ENCODE data around the gene OLR1. TPM values are rescaled to one million over a fixed set of nuclear protein-coding genes. Genes with fewer than 3 reads are reported as not detected.

Gene OLR1
- total and polyA plus RNA-seq, 2 donors: 0.52 to 1.1 TPM

DNA sequence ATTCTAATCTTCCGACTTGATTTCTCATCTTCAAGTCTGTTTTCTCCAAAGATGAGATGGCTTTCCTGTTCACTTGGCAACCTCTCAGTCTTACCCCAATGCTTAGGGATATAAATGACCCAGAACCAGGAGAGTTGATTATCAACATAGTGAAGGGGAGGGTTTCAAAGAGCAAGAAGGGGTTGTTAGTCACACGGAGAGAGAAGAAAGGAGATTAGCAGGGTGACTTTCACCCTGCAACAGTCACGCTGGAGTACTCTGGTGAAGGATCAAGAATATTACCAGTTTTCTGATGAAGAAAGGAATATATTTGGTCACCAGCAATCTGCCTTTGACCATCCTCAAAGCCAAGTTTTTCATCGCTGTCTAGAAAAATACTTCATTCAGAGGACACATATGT lies 6.9 kb upstream of the OLR1 start, which contains the start of gene TMEM52B:
TMEM52B (plus strand) TSS at position 212 of the 400 bp plus-strand sequence. CDS start 543 bp downstream, outside the sequence.
- Histone ChIP-seq H3K9me3 (ENCODE audit: control insufficient read depth in 2 of 2, insufficient read depth in 1 of 2, low read length in 1 of 2) (no peaks in the 10 kb centered on the region), H3K27me3 (ENCODE audit: control insufficient read depth in 2 of 2, insufficient read depth in 1 of 2, low read length in 1 of 2) (no peaks in the 10 kb centered on the region), H3K4me3 (ENCODE audit: low read length in 2 of 2) (no peak within 1 kb of the TSS), H3K27ac (ENCODE audit: low read depth in 1 of 2, low read length in 1 of 2) (no peak within 1 kb of the TSS), H3K4me1 (ENCODE audit: control insufficient read depth in 2 of 2, insufficient read depth in 2 of 2, low read length in 2 of 2) (no peaks in the 10 kb centered on the region), H3K36me3 (ENCODE audit: control insufficient read depth in 2 of 2, insufficient read depth in 2 of 2, low read length in 1 of 2) (no peaks in the 10 kb centered on the region)
- DNase-seq (ENCODE audit: low read depth in 6 of 9, low spot score in 9 of 9): no peak
- WGBS: 94% methylated on average over 4 of the region's 4 CpGs

GRCh38 chr12:10175846-10176636 lies 4.1 kb upstream of the OLR1 start:
- Histone ChIP-seq H3K9me3 (ENCODE audit: control insufficient read depth in 2 of 2, insufficient read depth in 1 of 2, low read length in 1 of 2) (no peaks in the 10 kb centered on the region), H3K4me1 (ENCODE audit: control insufficient read depth in 2 of 2, insufficient read depth in 2 of 2, low read length in 2 of 2) (no peaks in the 10 kb centered on the region), H3K4me3 (ENCODE audit: low read length in 2 of 2) (no peak overlapping the region), H3K36me3 (ENCODE audit: control insufficient read depth in 2 of 2, insufficient read depth in 2 of 2, low read length in 1 of 2) (no peaks in the 10 kb centered on the region), H3K27me3 (ENCODE audit: control insufficient read depth in 2 of 2, insufficient read depth in 1 of 2, low read length in 1 of 2) (no peaks in the 10 kb centered on the region), H3K27ac (ENCODE audit: low read depth in 1 of 2, low read length in 1 of 2) (no peak overlapping the region)
- WGBS: 92% methylated on average over 5 of the region's 5 CpGs
- DNase-seq (ENCODE audit: low read depth in 6 of 9, low spot score in 9 of 9): no peak

GRCh38 chr12:10174986-10175614 lies 3.2 kb upstream of the OLR1 start:
- Histone ChIP-seq H3K27me3 (ENCODE audit: control insufficient read depth in 2 of 2, insufficient read depth in 1 of 2, low read length in 1 of 2) (no peaks in the 10 kb centered on the region), H3K4me1 (ENCODE audit: control insufficient read depth in 2 of 2, insufficient read depth in 2 of 2, low read length in 2 of 2) (no peaks in the 10 kb centered on the region), H3K36me3 (ENCODE audit: control insufficient read depth in 2 of 2, insufficient read depth in 2 of 2, low read length in 1 of 2) (no peaks in the 10 kb centered on the region), H3K9me3 (ENCODE audit: control insufficient read depth in 2 of 2, insufficient read depth in 1 of 2, low read length in 1 of 2) (no peaks in the 10 kb centered on the region), H3K27ac (ENCODE audit: low read depth in 1 of 2, low read length in 1 of 2) (no peak overlapping the region), H3K4me3 (ENCODE audit: low read length in 2 of 2) (no peak overlapping the region)
- WGBS: 96% methylated on average over 2 of the region's 2 CpGs
- no peak for DNase-seq (ENCODE audit: low read depth in 6 of 9, low spot score in 9 of 9)

- no peak overlapping the region for H3K27ac ChIP-seq (ENCODE audit: low read depth in 1 of 2, low read length in 1 of 2)
- H3K36me3 ChIP-seq (ENCODE audit: control insufficient read depth in 2 of 2, insufficient read depth in 2 of 2, low read length in 1 of 2): no peaks in the 10 kb centered on the region
- WGBS: 94% methylated on average over 5 of the region's 5 CpGs
- H3K4me3 ChIP-seq (ENCODE audit: low read length in 2 of 2): no peak overlapping the region
- DNase-seq (ENCODE audit: low read depth in 6 of 9, low spot score in 9 of 9): no peak
- no peaks in the 10 kb centered on the region for H3K4me1 ChIP-seq (ENCODE audit: control insufficient read depth in 2 of 2, insufficient read depth in 2 of 2, low read length in 2 of 2)
- no peaks in the 10 kb centered on the region for H3K27me3 ChIP-seq (ENCODE audit: control insufficient read depth in 2 of 2, insufficient read depth in 1 of 2, low read length in 1 of 2)
- H3K9me3 ChIP-seq (ENCODE audit: control insufficient read depth in 2 of 2, insufficient read depth in 1 of 2, low read length in 1 of 2): no peaks in the 10 kb centered on the region
These were observed 1.7 kb downstream of the OLR1 start for GRCh38 chr12:10170216-10170615.

- no peaks in the 10 kb centered on the region for H3K9me3 ChIP-seq (ENCODE audit: control insufficient read depth in 2 of 2, insufficient read depth in 1 of 2, low read length in 1 of 2)
- H3K4me3 ChIP-seq (ENCODE audit: low read length in 2 of 2): no peak overlapping the region
- no peaks in the 10 kb centered on the region for H3K27me3 ChIP-seq (ENCODE audit: control insufficient read depth in 2 of 2, insufficient read depth in 1 of 2, low read length in 1 of 2)
- 97% methylated on average over 3 of the region's 3 CpGs for WGBS
- no peaks in the 10 kb centered on the region for H3K4me1 ChIP-seq (ENCODE audit: control insufficient read depth in 2 of 2, insufficient read depth in 2 of 2, low read length in 2 of 2)
- H3K36me3 ChIP-seq (ENCODE audit: control insufficient read depth in 2 of 2, insufficient read depth in 2 of 2, low read length in 1 of 2): no peaks in the 10 kb centered on the region
- DNase-seq (ENCODE audit: low read depth in 6 of 9, low spot score in 9 of 9): no peak
- no peak overlapping the region for H3K27ac ChIP-seq (ENCODE audit: low read depth in 1 of 2, low read length in 1 of 2)
These were observed 2.8 kb downstream of the OLR1 start for GRCh38 chr12:10169104-10169503.

DNA sequence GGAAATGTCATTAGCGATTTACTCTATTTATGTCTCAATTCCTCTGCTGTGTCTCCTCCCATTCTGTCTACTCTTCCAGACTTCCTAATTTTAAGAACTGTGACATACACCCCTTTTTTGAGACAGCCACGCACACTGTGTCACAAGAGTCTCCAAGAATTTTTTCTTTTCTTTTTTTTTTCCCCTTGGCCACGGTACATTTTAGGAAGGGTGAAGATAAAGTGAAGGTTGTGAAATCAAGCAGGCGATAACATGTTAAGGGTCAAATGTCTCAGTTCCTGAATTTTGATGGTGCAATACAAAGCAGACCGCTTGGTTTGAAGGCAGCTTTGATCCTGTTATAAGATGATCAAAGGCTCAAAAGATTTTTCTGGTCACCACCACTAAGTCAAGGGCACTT lies 4.3 kb downstream of the OLR1 start:
- Histone ChIP-seq H3K4me3 (ENCODE audit: low read length in 2 of 2) (no peak overlapping the region), H3K36me3 (ENCODE audit: control insufficient read depth in 2 of 2, insufficient read depth in 2 of 2, low read length in 1 of 2) (no peaks in the 10 kb centered on the region), H3K9me3 (ENCODE audit: control insufficient read depth in 2 of 2, insufficient read depth in 1 of 2, low read length in 1 of 2) (no peaks in the 10 kb centered on the region), H3K27ac (ENCODE audit: low read depth in 1 of 2, low read length in 1 of 2) (no peak overlapping the region), H3K4me1 (ENCODE audit: control insufficient read depth in 2 of 2, insufficient read depth in 2 of 2, low read length in 2 of 2) (no peaks in the 10 kb centered on the region), H3K27me3 (ENCODE audit: control insufficient read depth in 2 of 2, insufficient read depth in 1 of 2, low read length in 1 of 2) (no peaks in the 10 kb centered on the region)
- no peak for DNase-seq (ENCODE audit: low read depth in 6 of 9, low spot score in 9 of 9)
- WGBS: 79% methylated on average over 5 of the region's 5 CpGs

- no peaks in the 10 kb centered on the region for H3K36me3 ChIP-seq (ENCODE audit: control insufficient read depth in 2 of 2, insufficient read depth in 2 of 2, low read length in 1 of 2)
- no peaks in the 10 kb centered on the region for H3K4me1 ChIP-seq (ENCODE audit: control insufficient read depth in 2 of 2, insufficient read depth in 2 of 2, low read length in 2 of 2)
- no peak for DNase-seq (ENCODE audit: low read depth in 6 of 9, low spot score in 9 of 9)
- no peaks in the 10 kb centered on the region for H3K27me3 ChIP-seq (ENCODE audit: control insufficient read depth in 2 of 2, insufficient read depth in 1 of 2, low read length in 1 of 2)
- no peaks in the 10 kb centered on the region for H3K9me3 ChIP-seq (ENCODE audit: control insufficient read depth in 2 of 2, insufficient read depth in 1 of 2, low read length in 1 of 2)
- H3K27ac ChIP-seq (ENCODE audit: low read depth in 1 of 2, low read length in 1 of 2): no peak overlapping the region
- no peak overlapping the region for H3K4me3 ChIP-seq (ENCODE audit: low read length in 2 of 2)
- WGBS: 100% methylated on average over 1 of the region's 1 CpG
These were observed 6.5 kb downstream of the OLR1 start for GRCh38 chr12:10165421-10165820.

DNA sequence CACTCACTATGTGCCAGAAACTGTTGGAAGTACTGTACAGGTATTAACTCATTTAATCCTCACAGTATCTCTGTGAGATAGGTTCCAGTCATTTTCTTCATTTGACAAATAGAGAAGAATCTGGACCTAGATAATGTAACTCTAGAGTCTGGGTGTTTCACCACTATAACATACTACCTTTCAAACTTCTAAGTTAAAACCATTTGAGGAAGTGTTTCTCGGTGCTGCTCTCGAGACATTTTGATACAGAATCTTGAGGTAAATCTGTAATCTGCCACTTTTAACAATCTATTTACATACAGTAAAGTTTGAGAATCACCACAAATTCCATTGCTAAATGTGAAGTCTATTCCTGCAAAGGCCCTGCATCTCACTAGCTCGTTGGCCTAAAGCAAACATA lies 8.8 kb downstream of the OLR1 start:
- H3K9me3 ChIP-seq (ENCODE audit: control insufficient read depth in 2 of 2, insufficient read depth in 1 of 2, low read length in 1 of 2): no peaks in the 10 kb centered on the region
- DNase-seq (ENCODE audit: low read depth in 6 of 9, low spot score in 9 of 9): no peak
- H3K27ac ChIP-seq (ENCODE audit: low read depth in 1 of 2, low read length in 1 of 2): no peak overlapping the region
- H3K4me1 ChIP-seq (ENCODE audit: control insufficient read depth in 2 of 2, insufficient read depth in 2 of 2, low read length in 2 of 2): no peaks in the 10 kb centered on the region
- no peaks in the 10 kb centered on the region for H3K36me3 ChIP-seq (ENCODE audit: control insufficient read depth in 2 of 2, insufficient read depth in 2 of 2, low read length in 1 of 2)
- no peaks in the 10 kb centered on the region for H3K27me3 ChIP-seq (ENCODE audit: control insufficient read depth in 2 of 2, insufficient read depth in 1 of 2, low read length in 1 of 2)
- WGBS: 79% methylated on average over 3 of the region's 3 CpGs
- no peak overlapping the region for H3K4me3 ChIP-seq (ENCODE audit: low read length in 2 of 2)

DNA sequence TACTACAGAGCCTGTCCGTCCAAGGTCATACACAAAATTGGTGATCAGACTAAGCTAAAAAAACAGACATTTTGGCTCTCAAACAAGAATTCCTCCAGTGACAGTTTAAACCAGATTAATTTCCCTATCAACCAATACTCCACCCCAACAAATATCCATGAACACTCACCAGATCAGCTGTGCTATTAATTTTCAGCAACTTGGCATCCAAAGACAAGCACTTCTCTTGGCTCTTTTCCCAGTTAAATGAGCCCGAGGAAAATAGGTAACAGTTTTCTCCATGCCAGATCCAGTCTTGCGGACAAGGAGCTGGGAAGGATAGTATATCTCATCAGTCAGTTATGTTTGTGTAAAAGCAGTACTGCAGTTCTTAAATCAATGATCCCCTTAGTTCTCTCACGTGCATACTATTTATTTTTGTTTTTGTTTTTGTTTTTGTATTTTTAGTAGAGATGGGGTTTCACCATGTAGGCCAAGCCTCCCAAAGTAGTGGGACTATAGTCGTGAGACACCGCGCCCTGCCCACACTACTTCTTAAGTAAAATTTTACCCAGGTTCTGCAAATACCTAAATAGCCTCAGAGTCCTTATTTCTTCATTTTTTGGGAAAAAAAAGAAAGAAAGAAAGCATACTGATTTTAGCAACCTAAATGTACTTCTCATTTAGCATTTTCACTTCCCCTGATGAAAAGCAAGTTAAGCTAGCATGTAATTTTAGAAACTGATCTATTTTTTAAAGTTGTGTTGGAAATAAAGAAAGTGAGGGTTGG lies 11.1 kb downstream of the OLR1 start:
- H3K4me3 ChIP-seq (ENCODE audit: low read length in 2 of 2): no peak overlapping the region
- H3K27ac ChIP-seq (ENCODE audit: low read depth in 1 of 2, low read length in 1 of 2): no peak overlapping the region
- H3K27me3 ChIP-seq (ENCODE audit: control insufficient read depth in 2 of 2, insufficient read depth in 1 of 2, low read length in 1 of 2): no peaks in the 10 kb centered on the region
- H3K4me1 ChIP-seq (ENCODE audit: control insufficient read depth in 2 of 2, insufficient read depth in 2 of 2, low read length in 2 of 2): no peaks in the 10 kb centered on the region
- DNase-seq (ENCODE audit: low read depth in 6 of 9, low spot score in 9 of 9): no peak
- H3K36me3 ChIP-seq (ENCODE audit: control insufficient read depth in 2 of 2, insufficient read depth in 2 of 2, low read length in 1 of 2): no peaks in the 10 kb centered on the region
- no peaks in the 10 kb centered on the region for H3K9me3 ChIP-seq (ENCODE audit: control insufficient read depth in 2 of 2, insufficient read depth in 1 of 2, low read length in 1 of 2)
- WGBS: 93% methylated on average over 7 of the region's 7 CpGs
